ENCODE data around the gene MAG. TPM values are rescaled to one million over a fixed set of nuclear protein-coding genes. Genes with fewer than 3 reads are reported as not detected.

Gene MAG
- total and polyA plus RNA-seq, 2 of the 8 experiments (the other 6 are each of a cell fraction or from before 2014, with no cell fraction given), result 0.20 to 1.3 TPM

DNA sequence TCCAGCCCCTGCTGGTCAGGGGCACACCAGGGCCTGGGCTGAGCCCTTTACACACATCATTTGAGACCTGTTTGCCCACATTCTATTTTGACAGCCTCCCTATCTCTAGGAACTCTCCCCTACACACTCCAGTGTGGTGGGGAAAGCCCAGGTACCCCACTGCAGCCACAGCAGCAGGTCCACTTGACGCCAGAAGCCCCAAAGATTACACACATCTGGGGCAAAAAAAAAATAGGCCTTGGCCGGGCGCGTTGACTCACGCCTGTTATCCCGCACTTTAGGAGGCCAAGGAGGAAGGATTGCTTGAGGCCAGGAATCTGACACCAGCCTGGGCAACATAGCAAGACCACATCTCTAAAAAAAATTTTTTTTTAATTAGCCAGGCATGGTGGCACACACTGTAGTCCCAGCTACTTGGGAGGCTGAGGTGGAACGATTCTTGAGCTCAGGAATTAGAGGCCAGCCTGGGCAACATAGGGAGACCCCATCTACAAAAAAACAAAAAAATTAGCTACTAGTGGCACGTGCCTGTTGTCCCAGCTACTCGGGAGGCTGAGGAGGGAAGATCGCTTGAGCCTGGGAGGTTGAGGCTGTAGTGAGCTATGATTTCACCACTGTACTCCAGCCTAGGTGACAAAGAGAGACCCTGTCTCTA lies 19.0 kb downstream of the MAG start:
- no peak for FAIRE-seq
- TF ChIP-seq TAF1 (IDR thresholded peaks at IDR 0.05; ENCODE audit: low read depth, low read length) (no peak), POU5F1 (IDR thresholded peaks at IDR 0.05; ENCODE audit: low read depth, low read length) (no peak)
- TF ChIP-seq, protein P1, sequence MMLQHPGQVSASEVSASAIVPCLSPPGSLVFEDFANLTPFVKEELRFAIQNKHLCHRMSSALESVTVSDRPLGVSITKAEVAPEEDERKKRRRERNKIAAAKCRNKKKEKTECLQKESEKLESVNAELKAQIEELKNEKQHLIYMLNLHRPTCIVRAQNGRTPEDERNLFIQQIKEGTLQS (IDR thresholded peaks at IDR 0.05; ENCODE audit: insufficient read depth, low read depth, low read length), result no peak

More for the DNA sequence above, 19.0 kb downstream of the MAG start:
- no peak for DNase-seq (ENCODE audit: low read depth in 1 of 2, low spot score in 2 of 2)
- Histone ChIP-seq H3K9me3 (ENCODE audit: insufficient read depth in 2 of 2, low read depth in 1 of 2, low read length in 1 of 2) (no peaks in the 10 kb centered on the region), H3K36me3 (ENCODE audit: control insufficient read depth in 2 of 4, insufficient read depth in 4 of 4, low read length in 3 of 4) (no peaks in the 10 kb centered on the region), H2BK120ac (replicated peaks; ENCODE audit: low read depth, low read length) (no peak overlapping the region), H3K79me1 (ENCODE audit: low read depth, low read length) (no peaks in the 10 kb centered on the region), H3K79me2 (ENCODE audit: control insufficient read depth in 1 of 2, insufficient read depth in 2 of 2, low read length in 2 of 2) (no peaks in the 10 kb centered on the region), H3K56ac (replicated peaks; ENCODE audit: insufficient read length, low read depth, low read length) (no peak overlapping the region), H4K5ac (ENCODE audit: insufficient read length, low read depth, low read length) (no peak overlapping the region), H3K18ac (ENCODE audit: extremely low read depth, low read length) (no peak overlapping the region), H4K20me1 (replicated peaks in 1 of 2; ENCODE audit: control insufficient read depth in 1 of 2, insufficient read depth in 2 of 2, low read length in 2 of 2) (no peaks in the 10 kb centered on the region), H3K4me3 (ENCODE audit: extremely low read depth in 1 of 4, insufficient read depth in 2 of 4, low read depth in 3 of 4, low read length in 4 of 4) (no peak overlapping the region), H2BK12ac (ENCODE audit: low read depth, low read length) (no peak overlapping the region), H2AFZ (ENCODE audit: low read length) (no peak overlapping the region), H2BK20ac (ENCODE audit: low read length) (no peak overlapping the region), H3K23ac (ENCODE audit: insufficient read length) (no peak overlapping the region), H3K23me2 (ENCODE audit: low read depth, low read length) (no peaks in the 10 kb centered on the region), H2AK5ac (ENCODE audit: low read depth, low read length) (no peak overlapping the region), H3K27ac (ENCODE audit: low read depth, low read length) (no peak overlapping the region), H4K8ac (ENCODE audit: extremely low read depth, insufficient read depth, low read length) (no peak overlapping the region), H2BK15ac (ENCODE audit: low read length) (no peak overlapping the region), H2BK5ac (ENCODE audit: low read depth, low read length) (no peak overlapping the region), H3K9ac (replicated peaks in 1 of 4; ENCODE audit: extremely low read depth in 1 of 4, low read depth in 3 of 4, low read length in 3 of 4) (no peak overlapping the region), H3K27me3 (replicated peaks in 1 of 4; ENCODE audit: control insufficient read depth in 3 of 4, extremely low read depth in 1 of 4, insufficient read depth in 3 of 4, low read length in 3 of 4) (no peaks in the 10 kb centered on the region), H3K4ac (replicated peaks; ENCODE audit: insufficient read length, low read depth, low read length) (no peak overlapping the region), H3K14ac (ENCODE audit: insufficient read length) (no peak overlapping the region), H4K91ac (replicated peaks; ENCODE audit: insufficient read length, low read length) (no peak overlapping the region), H3K4me1 (replicated peaks in 1 of 4; ENCODE audit: control insufficient read depth in 3 of 4, insufficient read depth in 4 of 4, low read length in 3 of 4) (peaks cover 0 to 2% (median 0%) of the 10 kb centered on the region in 4 experiments; a peak in 1 of 7 replicates), H3K4me2 (ENCODE audit: insufficient read depth in 1 of 2, low read depth in 2 of 2, low read length in 2 of 2) (no peak overlapping the region)
- 86% methylated on average over 10 of the region's 10 CpGs; no CpG with 5 or more reads in 1 of the 2 experiments for WGBS, 2 experiments (ENCODE audit: extremely low coverage in 1 of 2, insufficient coverage in 1 of 2, insufficient read length in 1 of 2, insufficient replicate concordance in 2 of 2, low coverage in 1 of 2, low lambda C conversion rate in 2 of 2, missing lambda C conversion rate in 1 of 2)
- ChIA-PET POLR2A (ENCODE audit: partially characterized antibody) (interaction anchor here (1.5 kb wide), 1 partner anchor 23 kb away, joined by 4 read pairs; no protein-coding TSS in a partner anchor), CTCF (ENCODE audit: partially characterized antibody) (interaction anchor here (0.7 to 4.1 kb wide), 2 partner anchors 17 to 110 kb away, joined by 3 to 20 read pairs; partner anchors contain the start of gene CD22)

Data from H1 (cell line).